H9 (cell line): Measurements from ENCODE around the gene ARHGAP35. TPM values are rescaled to one million over a fixed set of nuclear protein-coding genes. Genes with fewer than 3 reads are reported as not detected.

Source experiments
- DNase-seq: peaks from one replicate; pipeline ENCODE4 v3.0.0-alpha.2; 2017
- H2AFZ ChIP-seq: one replicate; pipeline ENCODE4 v1.6.1; 2013; ENCODE audit warnings: mild to moderate bottlenecking, low read length, control low read depth, moderate library complexity
- H2AK5ac ChIP-seq: 2 replicates; pipeline ENCODE4 v1.6.1; 2013; ENCODE audit warnings: low read length, control low read depth, mixed read lengths; ENCODE audit not compliant: insufficient read length
- H2BK120ac ChIP-seq: one replicate; pipeline ENCODE4 v1.6.1; 2013; ENCODE audit warnings: low read depth, mild to moderate bottlenecking, low read length, control low read depth, inconsistent platforms; ENCODE audit not compliant: poor library complexity, severe bottlenecking
- H2BK12ac ChIP-seq: 2 replicates; pipeline ENCODE4 v1.6.1; 2013; ENCODE audit warnings: low read length, control low read depth, mixed read lengths, low read depth; ENCODE audit not compliant: insufficient read length
- H2BK15ac ChIP-seq: 2 replicates; pipeline ENCODE4 v1.6.1; 2013; ENCODE audit warnings: low read depth, low read length, control low read depth
- H2BK20ac ChIP-seq: one replicate; pipeline ENCODE4 v1.6.1; 2013; ENCODE audit warnings: low read depth, mild to moderate bottlenecking, low read length, control low read depth, inconsistent platforms; ENCODE audit not compliant: poor library complexity, severe bottlenecking
- H2BK5ac ChIP-seq: 2 replicates; pipeline ENCODE4 v1.6.1; 2013; ENCODE audit warnings: low read length, control low read depth, mixed read lengths; ENCODE audit not compliant: insufficient read length
- H3K14ac ChIP-seq: 2 replicates; pipeline ENCODE4 v1.6.1; 2013; ENCODE audit warnings: low read length, control low read depth; ENCODE audit not compliant: insufficient read depth
- H3K18ac ChIP-seq: 2 replicates; pipeline ENCODE4 v1.6.1; 2013; ENCODE audit warnings: low read depth, mild to moderate bottlenecking, mixed read lengths, low read length, control low read depth; ENCODE audit not compliant: insufficient read length
- H3K23ac ChIP-seq: 2 replicates; pipeline ENCODE4 v1.6.1; 2013; ENCODE audit warnings: low read length, control low read depth, mixed read lengths, low read depth; ENCODE audit not compliant: insufficient read length
- H3K23me2 ChIP-seq: 2 replicates; pipeline ENCODE4 v1.6.1; 2013; ENCODE audit warnings: low read depth, mild to moderate bottlenecking, mixed read lengths, low read length, control low read depth; ENCODE audit not compliant: insufficient read length, poor library complexity, severe bottlenecking
- H3K27ac ChIP-seq: 2 replicates; pipeline ENCODE4 v1.5.1; 2013; ENCODE audit warnings: low read length, control low read depth, mixed read lengths, low read depth; ENCODE audit not compliant: insufficient read length
- H3K27me3 ChIP-seq: 2 replicates; pipeline ENCODE4 v1.6.1; 2013; ENCODE audit warnings: low read length, control low read depth, inconsistent platforms; ENCODE audit not compliant: insufficient read depth
- H3K4ac ChIP-seq: 2 replicates; pipeline ENCODE4 v1.6.1; 2013; ENCODE audit warnings: low read depth, mild to moderate bottlenecking, control low read depth, inconsistent platforms, low read length, moderate library complexity
- H3K4me1 ChIP-seq: 2 replicates; pipeline ENCODE4 v1.6.1; 2013; ENCODE audit warnings: low read length, control low read depth, inconsistent platforms; ENCODE audit not compliant: insufficient read depth
- H3K4me2 ChIP-seq: 2 replicates; pipeline ENCODE4 v1.6.1; 2013; ENCODE audit warnings: low read length, control low read depth, mixed read lengths; ENCODE audit not compliant: insufficient read length, insufficient read depth
- H3K56ac ChIP-seq: 2 replicates; pipeline ENCODE4 v1.6.1; 2013; ENCODE audit warnings: low read depth, mild to moderate bottlenecking, mixed read lengths, low read length, control low read depth; ENCODE audit not compliant: insufficient read length
- H3K79me1 ChIP-seq: 2 replicates; pipeline ENCODE4 v1.6.1; 2013; ENCODE audit warnings: low read depth, mild to moderate bottlenecking, moderate library complexity, low read length, control low read depth, inconsistent platforms; ENCODE audit not compliant: insufficient read depth, poor library complexity, severe bottlenecking
- H3K79me2 ChIP-seq: 2 replicates; pipeline ENCODE4 v1.6.1; 2013; ENCODE audit warnings: low read length, control low read depth, inconsistent platforms; ENCODE audit not compliant: insufficient read depth
- H3K9ac ChIP-seq: 2 replicates; pipeline ENCODE4 v1.6.1; 2013; ENCODE audit warnings: low read length, control low read depth, mixed read lengths; ENCODE audit not compliant: insufficient read length; ENCODE audit errors: extremely low read depth
- H3K9me3 ChIP-seq: one replicate; pipeline ENCODE4 v1.6.1; 2013; ENCODE audit warnings: low read depth, low read length, inconsistent platforms; ENCODE audit not compliant: control insufficient read depth
- H3T11ph ChIP-seq: one replicate; pipeline ENCODE4 v1.6.1; 2013; ENCODE audit warnings: mild to moderate bottlenecking, low read length, control low read depth, inconsistent platforms
- H4K20me1 ChIP-seq: one replicate; pipeline ENCODE4 v1.6.1; 2013; ENCODE audit not compliant: control insufficient read depth, insufficient read length, insufficient read depth
- H4K5ac ChIP-seq: 2 replicates; pipeline ENCODE4 v1.6.1; 2013; ENCODE audit warnings: low read depth, mild to moderate bottlenecking, mixed read lengths, low read length, control low read depth; ENCODE audit not compliant: insufficient read length
- H4K8ac ChIP-seq: replicated peaks from 2 replicates; pipeline ENCODE4 v1.6.1; 2013; ENCODE audit warnings: low read length, control low read depth, mixed read lengths, low read depth; ENCODE audit not compliant: insufficient read length
- H4K91ac ChIP-seq: 2 replicates; pipeline ENCODE4 v1.6.1; 2013; ENCODE audit warnings: low read depth, mild to moderate bottlenecking, moderate library complexity, mixed read lengths, low read length, control low read depth; ENCODE audit not compliant: insufficient read length
- H3K27ac Mint-ChIP-seq, 3 experiments: 2 replicates in 2 of 3; 3 replicates in 1 of 3; pipeline ENCODE4 v1.8.0; 2020 to 2021; ENCODE audit warnings: mixed read lengths in 3 of 3, mild to moderate bottlenecking in 1 of 3, moderate library complexity in 1 of 3
- H3K27me3 Mint-ChIP-seq: 2 replicates; pipeline ENCODE4 v1.8.0; 2021; ENCODE audit warnings: low read depth, mild to moderate bottlenecking, moderate library complexity, mixed read lengths
- H3K36me3 Mint-ChIP-seq, 3 experiments: 2 replicates in 2 of 3; 3 replicates in 1 of 3; pipeline ENCODE4 v1.8.0; 2020 to 2021; ENCODE audit warnings: low read depth in 3 of 3, mixed read lengths in 3 of 3; ENCODE audit not compliant: insufficient read depth in 1 of 3
- H3K4me1 Mint-ChIP-seq, 2 experiments: 2 replicates each; pipeline ENCODE4 v1.8.0; 2020; ENCODE audit warnings: mixed read lengths in 2 of 2
- H3K4me3 Mint-ChIP-seq, 2 experiments: 2 replicates in 1 of 2; 3 replicates in 1 of 2; pipeline ENCODE4 v1.8.0; 2020 to 2021; ENCODE audit warnings: mild to moderate bottlenecking in 2 of 2, mixed read lengths in 2 of 2, moderate library complexity in 1 of 2
- H3K9me3 Mint-ChIP-seq, 2 experiments: 2 replicates in 1 of 2; 3 replicates in 1 of 2; pipeline ENCODE4 v1.8.0; 2020; ENCODE audit warnings: mild to moderate bottlenecking in 2 of 2, mixed read lengths in 2 of 2, moderate library complexity in 1 of 2
- CTCF ChIP-seq: fragments of 200-600 bp; sonication (generic); conservative IDR thresholded peaks from 3 replicates; pipeline ENCODE4 v1.8.0; 2021; ENCODE audit warnings: antibody characterized with exemption, mild to moderate bottlenecking
- WGBS: extraction: QIAGEN DNeasy Blood & Tissue Kit; methylation state at CpG from one replicate; pipeline ENCODE4 v1.1.7; 2013; ENCODE audit warnings: missing lambda C conversion rate, low lambda C conversion rate, mixed read lengths; ENCODE audit not compliant: insufficient read length; ENCODE audit errors: extremely low coverage; 5-methylcytosine and 5-hydroxymethylcytosine counted together
- total RNA-seq: library from RNA; stranded (reverse); gene quantifications from 2 replicates; pipeline ENCODE4 v1.2.1, GENCODE V29; 2021

ARHGAP35 gene
- total RNA-seq, 1 experiment from 2014 or later = 49.8 TPM

GRCh38 chr19:46815833-46816627 is 44.8 kb upstream of the ARHGAP35 start:
- H3K27me3 ChIP-seq = no peaks in the 10 kb centered on the region
- no peak overlapping the region for H3T11ph ChIP-seq
- Mint-ChIP-seq H3K9me3 (no peaks in the 10 kb centered on the region), H3K36me3 (no peaks in the 10 kb centered on the region), H3K4me1 (peaks cover 10 to 14% of the 10 kb centered on the region in 2 experiments), H3K4me3 (no peak overlapping the region), H3K27ac (no peak overlapping the region), H3K27me3 (peaks cover 2% of the 10 kb centered on the region; the same call in 1 of the 2 replicates)
- no peak overlapping the region for H2BK5ac ChIP-seq
- H3K27ac ChIP-seq = no peak overlapping the region
- H2BK15ac ChIP-seq = no peak overlapping the region
- no peak overlapping the region for H3K18ac ChIP-seq
- no peak overlapping the region for H2BK120ac ChIP-seq
- H4K8ac ChIP-seq = no peak overlapping the region
- H3K79me2 ChIP-seq = no peaks in the 10 kb centered on the region
- no peak for DNase-seq
- WGBS = no CpG with 5 or more reads among the region's 18 CpGs
- H4K5ac ChIP-seq = no peak overlapping the region
- H2BK20ac ChIP-seq = no peak overlapping the region
- no peaks in the 10 kb centered on the region for H4K20me1 ChIP-seq
- H3K56ac ChIP-seq = no peak overlapping the region
- H3K4me1 ChIP-seq = no peaks in the 10 kb centered on the region
- H2AK5ac ChIP-seq = no peak overlapping the region
- no peaks in the 10 kb centered on the region for H3K23me2 ChIP-seq
- H4K91ac ChIP-seq = no peak overlapping the region
- H3K9ac ChIP-seq = no peak overlapping the region
- no peak overlapping the region for H3K4me2 ChIP-seq
- H3K9me3 ChIP-seq = no peaks in the 10 kb centered on the region
- no peak for TF ChIP-seq CTCF
- H2AFZ ChIP-seq = no peak overlapping the region
- H3K14ac ChIP-seq = no peak overlapping the region
- H2BK12ac ChIP-seq = no peak overlapping the region
- H3K23ac ChIP-seq = no peak overlapping the region
- H3K4ac ChIP-seq = no peak overlapping the region
- H3K79me1 ChIP-seq = no peaks in the 10 kb centered on the region
